Lower lobe of right lung (tissue), 2 donors: ENCODE data around the gene SRGAP2C. TPM values are rescaled to one million over a fixed set of nuclear protein-coding genes. Genes with fewer than 3 reads are reported as not detected.
A peak's percentile ranks its signal among the peaks of the same experiment; 100 is the strongest.
"Not testable (repeated sequence)": the region's sequence is repeated elsewhere in the genome, so short reads cannot be mapped to it uniquely, and the experiment has no call there.

Experiments used
- ATAC-seq, 2 donors: fragments of 200-7000 bp; cut with Tn5 transposase; one replicate each; pipeline ENCODE4 v1.9.1; 2020 to 2022; ENCODE audit warnings: mild to moderate bottlenecking in 2 of 2, moderate library complexity in 2 of 2
- DNase-seq: peaks from one replicate; pipeline ENCODE4 v3.0.0-alpha.2; 2020
- H3K27ac ChIP-seq: fragments of 200-600 bp; one replicate; pipeline ENCODE4 v1.8.0; 2022
- H3K27me3 ChIP-seq: fragments of 200-600 bp; one replicate; pipeline ENCODE4 v1.8.0; 2022; ENCODE audit warnings: low read depth
- H3K36me3 ChIP-seq: fragments of 200-600 bp; one replicate; pipeline ENCODE4 v1.8.0; 2022; ENCODE audit warnings: mild to moderate bottlenecking
- H3K4me1 ChIP-seq: fragments of 200-600 bp; one replicate; pipeline ENCODE4 v1.8.0; 2022
- H3K4me3 ChIP-seq: fragments of 200-600 bp; one replicate; pipeline ENCODE4 v1.8.0; 2022; ENCODE audit warnings: mild to moderate bottlenecking
- H3K9me3 ChIP-seq: fragments of 200-600 bp; one replicate; pipeline ENCODE4 v1.8.0; 2022
- intact Hi-C: fragments of 100-400 bp; cut with DNase I; formaldehyde crosslinking; loops from one replicate; pipeline ENCODE4 v1.11.0; 2022
- total RNA-seq: library from RNA; stranded (reverse); fragmentation: NEBNext Ultra II Directional; extraction: Animal tissue kit (Norgen Biotek cat#: 25700); gene quantifications from one replicate; pipeline ENCODE4 v1.2.1, GENCODE V29; 2021
- donor health status: DM: no; HTN: yes; CAD: no; lungs with severe emphysema.

SRGAP2C gene
- total RNA-seq, 1 donor from 2014 or later = 33.9 TPM

GRCh38 chr1:121200232-121200631 is 15.5 kb downstream of the SRGAP2C start:
- H3K4me3 ChIP-seq, H3K36me3 ChIP-seq, H3K27me3 ChIP-seq, DNase-seq, intact Hi-C loops, H3K27ac ChIP-seq, H3K9me3 ChIP-seq, H3K4me1 ChIP-seq: not testable (repeated sequence)
- peak; percentile 38 to 67 for ATAC-seq

- not testable (repeated sequence) for H3K27ac ChIP-seq
- ATAC-seq = peak; percentile 71 to 90
Observed at GRCh38 chr1:121200985-121201981, 16.5 kb downstream of the SRGAP2C start.

DNA sequence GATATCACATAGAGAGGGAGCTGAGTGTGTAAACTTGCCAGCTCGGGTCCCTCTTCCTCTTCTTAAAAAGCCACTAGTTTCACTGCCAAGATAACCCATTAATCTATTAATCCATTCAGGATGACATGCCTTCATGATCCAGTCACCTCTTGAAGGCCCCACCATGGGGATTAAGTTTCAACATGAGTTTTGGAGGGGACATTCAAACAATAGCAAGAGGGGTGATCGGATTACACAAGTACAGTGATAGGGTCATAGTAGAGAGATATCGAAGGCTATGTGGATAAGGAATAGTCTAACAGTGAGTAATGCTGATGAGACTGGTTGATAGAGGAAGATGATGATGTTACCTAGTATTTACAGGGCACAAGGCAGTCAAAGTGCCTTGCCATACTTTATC is 18.2 kb downstream of the SRGAP2C start:
- H3K9me3 ChIP-seq, intact Hi-C loops: not testable (repeated sequence)

More at GRCh38 chr1:121200985-121201981, 16.5 kb downstream of the SRGAP2C start:
- H3K4me3 ChIP-seq, H3K4me1 ChIP-seq, intact Hi-C loops, H3K27me3 ChIP-seq, H3K36me3 ChIP-seq, DNase-seq, H3K9me3 ChIP-seq: not testable (repeated sequence)

DNA sequence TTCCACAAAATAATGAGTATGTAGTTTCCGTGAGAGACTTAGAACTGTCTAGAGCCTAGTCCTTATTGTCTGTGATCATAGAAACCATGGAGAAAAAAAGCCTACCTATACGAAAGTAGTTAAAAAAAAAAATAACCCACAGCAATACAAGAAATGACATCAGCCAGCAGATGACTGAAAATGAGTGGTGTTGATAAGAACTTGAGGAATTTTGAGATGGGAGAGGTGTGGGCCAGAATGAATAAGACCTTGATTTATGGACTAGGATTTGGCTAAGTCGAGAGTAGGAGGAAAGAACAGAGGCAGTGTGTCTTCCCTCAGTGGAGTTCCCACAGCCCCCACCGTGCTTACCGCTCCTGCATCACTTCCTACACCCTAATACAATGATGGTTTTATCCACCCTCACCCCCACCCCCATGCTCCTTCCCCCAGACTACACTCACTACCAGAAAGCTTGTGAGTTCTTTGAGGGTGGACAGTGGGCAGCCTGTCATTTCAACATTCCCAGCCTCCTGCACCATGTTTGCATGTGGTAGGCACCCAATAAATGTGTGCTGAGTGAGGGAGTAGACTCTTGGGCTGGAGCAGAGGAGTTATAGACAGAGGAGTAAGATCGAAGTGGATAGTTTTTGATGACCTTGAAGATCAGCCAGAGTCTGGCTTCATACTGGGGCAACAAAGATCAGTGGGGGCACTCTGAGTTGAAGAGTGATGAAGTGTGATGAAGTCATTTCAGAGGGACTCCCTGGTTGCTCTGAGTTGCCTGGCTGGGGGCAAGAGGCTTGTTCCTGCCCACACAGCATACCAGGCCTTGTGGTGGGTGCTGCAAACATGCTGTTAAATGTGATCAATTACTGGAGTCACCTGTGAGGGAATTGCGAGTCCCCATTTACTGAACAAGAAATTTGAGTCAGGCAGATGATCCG is 21.3 kb downstream of the SRGAP2C start:
- H3K4me3 ChIP-seq, intact Hi-C loops, H3K36me3 ChIP-seq, DNase-seq, H3K9me3 ChIP-seq, H3K27me3 ChIP-seq, H3K27ac ChIP-seq, H3K4me1 ChIP-seq: not testable (repeated sequence)
- peak in 1 of 2 donors; percentile 8 for ATAC-seq

More for the DNA sequence above, 18.2 kb downstream of the SRGAP2C start:
- H3K36me3 ChIP-seq, H3K27ac ChIP-seq, H3K27me3 ChIP-seq, H3K4me1 ChIP-seq, DNase-seq, ATAC-seq, H3K4me3 ChIP-seq: not testable (repeated sequence)

- H3K4me1 ChIP-seq, DNase-seq, H3K27ac ChIP-seq, H3K9me3 ChIP-seq, ATAC-seq, H3K4me3 ChIP-seq, intact Hi-C loops, H3K27me3 ChIP-seq, H3K36me3 ChIP-seq: not testable (repeated sequence)
Observed at GRCh38 chr1:121207328-121207727, 22.6 kb downstream of the SRGAP2C start.

DNA sequence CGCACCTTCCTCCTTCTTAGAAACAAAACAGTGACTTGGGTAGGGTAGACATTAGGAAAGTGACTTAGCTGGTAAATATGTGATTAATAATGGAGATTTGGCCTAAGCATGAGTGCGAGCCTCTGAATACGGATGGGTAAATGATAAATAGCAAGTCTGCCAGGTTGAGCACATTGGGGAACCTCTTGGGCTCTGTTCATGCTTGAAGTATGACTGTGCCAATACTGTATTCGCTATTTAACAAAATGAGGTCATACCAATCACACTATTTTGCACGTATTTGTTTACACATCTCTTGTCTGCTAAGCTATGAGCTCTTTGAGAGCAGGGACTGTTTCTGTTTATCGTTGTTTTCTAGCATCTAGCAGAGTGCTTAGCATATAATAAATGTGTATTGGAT is 23.6 kb downstream of the SRGAP2C start:
- H3K9me3 ChIP-seq, H3K36me3 ChIP-seq, H3K4me1 ChIP-seq, H3K27me3 ChIP-seq, DNase-seq, H3K27ac ChIP-seq, intact Hi-C loops, H3K4me3 ChIP-seq: not testable (repeated sequence)
- ATAC-seq = peak in 1 of 2 donors; percentile 66

DNA sequence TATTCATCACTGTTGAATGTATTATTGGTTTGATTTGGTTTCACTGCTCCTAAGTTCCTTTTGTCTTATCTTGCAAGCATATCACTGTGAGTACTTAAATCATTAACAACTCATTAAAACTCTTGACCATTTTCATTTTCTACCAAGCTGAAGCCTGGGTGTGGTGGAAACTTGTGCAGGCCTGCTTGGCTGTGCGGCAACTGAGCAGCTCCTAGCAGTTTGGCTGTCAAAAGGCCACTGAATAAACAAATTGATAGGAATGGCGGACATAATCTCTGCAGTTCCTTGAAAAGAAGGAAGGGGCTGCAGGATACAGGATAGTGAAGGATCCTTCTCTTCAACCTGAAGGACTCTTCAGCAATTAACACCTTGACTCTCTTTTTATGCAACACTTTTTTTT is 26.0 kb downstream of the SRGAP2C start:
- H3K36me3 ChIP-seq, DNase-seq, H3K27ac ChIP-seq, intact Hi-C loops, H3K4me3 ChIP-seq, H3K4me1 ChIP-seq, H3K9me3 ChIP-seq, ATAC-seq, H3K27me3 ChIP-seq: not testable (repeated sequence)

GRCh38 chr1:121213491-121213890 is 28.7 kb downstream of the SRGAP2C start:
- H3K27me3 ChIP-seq, H3K9me3 ChIP-seq, H3K27ac ChIP-seq, H3K4me3 ChIP-seq, DNase-seq, H3K4me1 ChIP-seq, intact Hi-C loops, H3K36me3 ChIP-seq: not testable (repeated sequence)
- ATAC-seq = peak in 1 of 2 donors; percentile 66

GRCh38 chr1:121214544-121215156 is 29.9 kb downstream of the SRGAP2C start:
- intact Hi-C loops, H3K4me3 ChIP-seq, DNase-seq, H3K36me3 ChIP-seq, H3K4me1 ChIP-seq, H3K27me3 ChIP-seq, H3K9me3 ChIP-seq, H3K27ac ChIP-seq: not testable (repeated sequence)
- ATAC-seq = peak; percentile 45 to 49

- DNase-seq, intact Hi-C loops, H3K4me3 ChIP-seq, H3K27me3 ChIP-seq, H3K4me1 ChIP-seq, ATAC-seq, H3K9me3 ChIP-seq, H3K36me3 ChIP-seq, H3K27ac ChIP-seq: not testable (repeated sequence)
Observed at GRCh38 chr1:121215699-121216417, 31.1 kb downstream of the SRGAP2C start.

DNA sequence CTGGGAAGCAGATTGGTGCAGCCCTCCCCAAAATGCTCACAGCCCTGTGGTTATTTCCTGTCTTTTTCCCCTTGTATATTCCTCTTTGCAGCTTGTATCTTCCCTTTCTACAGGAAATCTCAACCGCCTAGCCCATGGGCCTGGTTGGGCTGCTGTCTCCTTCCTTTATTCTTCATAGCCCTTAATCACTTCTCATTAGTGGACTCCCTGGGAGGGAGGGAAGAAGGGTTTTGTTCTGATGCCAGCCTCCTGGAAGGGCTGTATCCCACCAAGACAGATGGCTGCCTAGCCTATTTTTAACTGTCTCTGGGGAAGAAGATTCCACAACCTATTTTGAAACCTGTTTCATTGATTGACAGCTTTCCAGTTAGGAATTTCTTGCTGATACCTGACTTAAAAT is 31.9 kb downstream of the SRGAP2C start:
- H3K27me3 ChIP-seq, H3K9me3 ChIP-seq, H3K4me3 ChIP-seq, H3K27ac ChIP-seq, H3K36me3 ChIP-seq, intact Hi-C loops, DNase-seq, H3K4me1 ChIP-seq, ATAC-seq: not testable (repeated sequence)

DNA sequence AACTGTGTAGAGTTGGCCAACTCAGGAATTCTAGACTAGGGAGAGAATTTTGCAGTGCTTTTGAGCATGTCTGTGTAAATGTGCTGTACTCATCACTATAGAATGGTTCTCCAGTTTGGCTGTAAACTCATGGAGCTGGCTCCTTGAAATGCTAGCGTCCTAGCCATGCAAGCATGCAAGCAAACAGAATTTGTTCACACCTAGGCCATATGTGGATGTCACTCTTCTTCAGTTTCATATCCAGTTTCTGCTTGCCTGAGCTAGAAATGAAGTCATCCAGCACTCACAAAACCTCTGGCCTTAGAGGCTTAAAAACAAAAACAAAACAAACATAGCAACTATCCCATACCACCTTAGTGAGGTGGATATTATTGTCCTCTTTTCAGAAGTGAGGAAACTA is 37.0 kb downstream of the SRGAP2C start:
- intact Hi-C loops, ATAC-seq, DNase-seq, H3K27ac ChIP-seq, H3K4me1 ChIP-seq, H3K9me3 ChIP-seq, H3K36me3 ChIP-seq, H3K27me3 ChIP-seq, H3K4me3 ChIP-seq: not testable (repeated sequence)
